Gastroesophageal sphincter (tissue), 3 donors: Measurements from ENCODE around the gene CREB1.
"Not testable (repeated sequence)": the region's sequence is repeated elsewhere in the genome, so short reads cannot be mapped to it uniquely, and the experiment has no call there.

Experiments used
- EP300 ChIP-seq: sonication (generic); formaldehyde crosslinking; IDR thresholded peaks from one replicate; pipeline ENCODE4 v1.6.1; 2017; ENCODE audit warnings: antibody characterized with exemption, mild to moderate bottlenecking
- POLR2A ChIP-seq, 2 donors: fragments of 450-650 bp; IDR thresholded peaks; one replicate each; pipeline ENCODE4 v1.6.1; 2017; ENCODE audit warnings: antibody characterized with exemption in 2 of 2, mild to moderate bottlenecking in 2 of 2, moderate library complexity in 1 of 2
- POLR2AphosphoS5 ChIP-seq: sonication (generic); formaldehyde crosslinking; IDR thresholded peaks from one replicate; pipeline ENCODE4 v1.6.1; 2017; ENCODE audit warnings: antibody characterized with exemption
- TF ChIP-seq, protein P1 (sequence below), 4 experiments: fragments of 200-600 bp in 2 of 4; fragments of 450-650 bp in 2 of 4; sonication (generic) in 1 of 4; IDR thresholded peaks; one replicate each; pipeline ENCODE4 v1.5.1; 2017 to 2019; ENCODE audit warnings: antibody characterized with exemption in 4 of 4, mild to moderate bottlenecking in 2 of 4, moderate library complexity in 2 of 4

DNA sequence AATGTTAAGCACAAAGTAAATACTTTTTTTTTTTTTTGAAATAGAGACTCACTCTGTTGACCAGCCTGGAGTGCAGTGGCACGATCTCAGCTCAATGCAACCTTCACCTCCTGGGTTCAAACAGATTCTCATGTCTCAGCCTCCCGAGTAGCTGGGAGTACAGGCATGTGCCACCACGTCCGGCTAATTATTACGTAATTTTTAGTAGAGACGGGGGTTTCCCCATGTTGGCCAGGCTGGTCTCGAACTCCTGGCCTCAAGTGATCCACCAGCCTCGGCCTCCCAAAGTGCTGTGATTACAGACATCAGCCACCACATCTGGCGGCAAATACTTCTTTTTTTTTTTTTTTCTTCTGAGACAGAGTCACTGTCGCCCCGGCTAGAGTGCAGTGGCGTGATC is 32.8 kb upstream of the CREB1 start:
- not testable (repeated sequence) for TF ChIP-seq POLR2AphosphoS5; POLR2A (IDR thresholded peaks at IDR 0.05); EP300
- TF ChIP-seq, protein P1, sequence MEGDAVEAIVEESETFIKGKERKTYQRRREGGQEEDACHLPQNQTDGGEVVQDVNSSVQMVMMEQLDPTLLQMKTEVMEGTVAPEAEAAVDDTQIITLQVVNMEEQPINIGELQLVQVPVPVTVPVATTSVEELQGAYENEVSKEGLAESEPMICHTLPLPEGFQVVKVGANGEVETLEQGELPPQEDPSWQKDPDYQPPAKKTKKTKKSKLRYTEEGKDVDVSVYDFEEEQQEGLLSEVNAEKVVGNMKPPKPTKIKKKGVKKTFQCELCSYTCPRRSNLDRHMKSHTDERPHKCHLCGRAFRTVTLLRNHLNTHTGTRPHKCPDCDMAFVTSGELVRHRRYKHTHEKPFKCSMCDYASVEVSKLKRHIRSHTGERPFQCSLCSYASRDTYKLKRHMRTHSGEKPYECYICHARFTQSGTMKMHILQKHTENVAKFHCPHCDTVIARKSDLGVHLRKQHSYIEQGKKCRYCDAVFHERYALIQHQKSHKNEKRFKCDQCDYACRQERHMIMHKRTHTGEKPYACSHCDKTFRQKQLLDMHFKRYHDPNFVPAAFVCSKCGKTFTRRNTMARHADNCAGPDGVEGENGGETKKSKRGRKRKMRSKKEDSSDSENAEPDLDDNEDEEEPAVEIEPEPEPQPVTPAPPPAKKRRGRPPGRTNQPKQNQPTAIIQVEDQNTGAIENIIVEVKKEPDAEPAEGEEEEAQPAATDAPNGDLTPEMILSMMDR (IDR thresholded peaks at IDR 0.05): not testable (repeated sequence)
